AG10803 (cell line): ENCODE data around the gene AQP1.

Source experiments
- DNase-seq: peaks from one replicate; pipeline ENCODE4 v3.0.0; 2010; ENCODE audit warnings: low read depth
- H3K4me3 ChIP-seq: 2 replicates; pipeline ENCODE4 v1.5.1; 2011; ENCODE audit warnings: mild to moderate bottlenecking, low read length, control low read depth
- TF ChIP-seq, protein P1 (sequence below): conservative IDR thresholded peaks from 2 replicates; pipeline ENCODE4 v1.5.1; 2011; ENCODE audit warnings: mild to moderate bottlenecking, low read length, control low read depth, inconsistent platforms

The AQP1 gene

DNA sequence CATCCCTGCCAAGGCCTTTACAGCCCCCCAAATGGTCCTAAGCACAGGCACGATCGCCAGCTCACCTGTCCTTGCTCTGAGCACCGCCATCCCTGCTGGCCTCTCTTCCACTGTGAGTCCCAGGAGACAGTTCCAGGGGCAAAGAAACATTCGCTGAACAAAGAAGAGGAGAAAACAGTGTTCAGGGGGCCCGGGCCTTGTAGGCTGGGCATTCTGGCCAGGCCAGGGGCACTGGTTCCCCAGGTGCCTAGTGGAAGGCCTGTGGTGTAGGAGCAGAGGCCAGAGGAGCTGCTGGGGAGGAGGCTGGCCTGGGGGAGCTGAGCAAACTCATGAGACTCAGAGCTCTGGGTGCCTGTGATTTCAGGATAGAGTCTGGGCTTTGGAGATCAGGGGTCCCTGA, 22.6 kb downstream of the AQP1 start:
- DNase-seq, result no peak
- H3K4me3 ChIP-seq, result no peak overlapping the region
- TF ChIP-seq, protein P1, sequence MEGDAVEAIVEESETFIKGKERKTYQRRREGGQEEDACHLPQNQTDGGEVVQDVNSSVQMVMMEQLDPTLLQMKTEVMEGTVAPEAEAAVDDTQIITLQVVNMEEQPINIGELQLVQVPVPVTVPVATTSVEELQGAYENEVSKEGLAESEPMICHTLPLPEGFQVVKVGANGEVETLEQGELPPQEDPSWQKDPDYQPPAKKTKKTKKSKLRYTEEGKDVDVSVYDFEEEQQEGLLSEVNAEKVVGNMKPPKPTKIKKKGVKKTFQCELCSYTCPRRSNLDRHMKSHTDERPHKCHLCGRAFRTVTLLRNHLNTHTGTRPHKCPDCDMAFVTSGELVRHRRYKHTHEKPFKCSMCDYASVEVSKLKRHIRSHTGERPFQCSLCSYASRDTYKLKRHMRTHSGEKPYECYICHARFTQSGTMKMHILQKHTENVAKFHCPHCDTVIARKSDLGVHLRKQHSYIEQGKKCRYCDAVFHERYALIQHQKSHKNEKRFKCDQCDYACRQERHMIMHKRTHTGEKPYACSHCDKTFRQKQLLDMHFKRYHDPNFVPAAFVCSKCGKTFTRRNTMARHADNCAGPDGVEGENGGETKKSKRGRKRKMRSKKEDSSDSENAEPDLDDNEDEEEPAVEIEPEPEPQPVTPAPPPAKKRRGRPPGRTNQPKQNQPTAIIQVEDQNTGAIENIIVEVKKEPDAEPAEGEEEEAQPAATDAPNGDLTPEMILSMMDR, result no peak

DNA sequence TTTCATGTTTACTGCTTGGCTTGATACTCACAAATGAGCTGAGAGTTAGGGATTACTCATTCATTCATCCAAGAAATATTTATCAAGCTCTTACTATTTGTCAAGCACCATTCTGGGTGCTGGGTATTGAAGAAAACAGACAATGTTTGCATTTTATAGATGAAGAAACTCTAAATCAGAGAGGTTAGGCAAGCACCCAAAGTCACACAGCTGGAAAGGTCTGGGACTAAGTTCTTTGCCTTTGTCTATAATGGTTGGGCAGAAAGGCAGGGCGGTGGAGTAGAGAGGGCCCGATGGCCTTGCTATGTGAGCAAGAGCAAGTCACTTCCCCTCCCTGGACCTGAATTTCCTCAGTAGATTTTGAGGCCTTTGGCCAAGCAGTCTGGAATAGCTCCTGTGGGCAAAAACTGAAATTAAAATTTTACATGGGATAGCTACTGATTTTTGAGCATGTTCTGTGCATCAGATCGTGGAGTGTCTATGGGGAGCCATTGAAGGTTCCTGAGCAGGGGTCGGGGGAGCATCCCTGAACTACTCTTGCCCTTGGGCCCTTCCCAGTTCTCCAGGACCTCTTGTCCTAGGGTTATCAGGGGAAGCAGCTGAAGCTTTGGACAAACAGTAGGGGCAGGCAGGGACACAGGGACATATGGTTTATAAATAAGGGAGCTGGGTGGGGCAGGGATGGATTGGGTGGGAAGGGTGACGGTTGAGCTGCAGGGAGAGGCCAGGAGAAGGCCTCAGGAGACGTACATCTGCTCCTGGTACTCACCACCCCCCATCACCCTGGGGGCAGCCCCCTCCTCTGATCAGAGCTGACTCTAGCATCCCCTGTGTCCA, 23.3 kb downstream of the AQP1 start:
- H3K4me3 ChIP-seq, result no peak overlapping the region

DNA sequence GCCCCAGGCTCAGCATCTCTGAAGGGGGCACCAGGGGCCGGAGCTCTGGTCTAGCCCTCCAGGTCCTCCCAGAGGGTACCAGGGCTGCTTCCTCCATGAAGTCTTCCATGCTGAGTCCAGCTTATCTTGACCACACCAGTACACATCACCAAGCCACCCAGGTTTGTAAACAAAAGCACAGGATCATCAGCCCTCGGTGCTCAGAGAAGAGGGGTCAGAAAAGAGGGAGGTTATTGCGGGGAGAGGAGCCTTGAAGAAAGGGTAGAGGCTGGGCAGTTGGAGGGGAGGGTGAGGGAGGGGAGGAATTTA, 23.9 kb downstream of the AQP1 start:
- TF ChIP-seq, protein P1, result no peak
- no peak overlapping the region for H3K4me3 ChIP-seq
- no peak for DNase-seq

More for the DNA sequence above, 23.3 kb downstream of the AQP1 start:
- no peak for DNase-seq
- TF ChIP-seq, protein P1, result no peak

DNA sequence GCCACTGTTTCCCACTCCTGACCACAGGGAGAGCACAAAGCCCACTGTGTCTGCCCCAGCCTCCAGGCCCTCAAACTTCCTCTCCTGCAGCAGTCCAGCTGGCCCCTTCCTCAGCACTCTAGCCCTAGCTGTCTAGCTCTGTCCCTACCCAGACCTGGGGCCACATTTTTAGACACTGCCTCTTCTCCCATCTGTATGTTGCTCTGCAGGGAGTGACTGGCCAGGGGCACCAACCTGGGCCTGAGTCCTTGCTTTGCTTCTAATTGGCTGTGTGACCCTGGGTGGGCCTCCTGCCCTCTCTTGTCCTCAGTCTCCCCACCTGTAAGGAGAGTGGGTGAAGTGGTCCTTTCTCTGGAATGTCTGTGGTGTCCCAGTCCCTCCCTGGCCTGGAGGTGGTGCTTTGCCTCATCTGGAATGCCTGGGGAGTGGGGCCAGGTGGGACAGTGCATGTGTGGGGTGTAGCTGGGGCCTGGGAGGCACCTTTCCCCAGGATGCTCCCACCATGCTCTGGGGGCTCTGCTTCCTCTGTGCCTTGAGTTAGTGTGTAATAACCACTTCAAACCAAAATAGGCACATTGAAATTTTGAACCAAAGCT, 25.1 kb downstream of the AQP1 start:
- TF ChIP-seq, protein P1, result no peak
- DNase-seq, result no peak
- no peak overlapping the region for H3K4me3 ChIP-seq

DNA sequence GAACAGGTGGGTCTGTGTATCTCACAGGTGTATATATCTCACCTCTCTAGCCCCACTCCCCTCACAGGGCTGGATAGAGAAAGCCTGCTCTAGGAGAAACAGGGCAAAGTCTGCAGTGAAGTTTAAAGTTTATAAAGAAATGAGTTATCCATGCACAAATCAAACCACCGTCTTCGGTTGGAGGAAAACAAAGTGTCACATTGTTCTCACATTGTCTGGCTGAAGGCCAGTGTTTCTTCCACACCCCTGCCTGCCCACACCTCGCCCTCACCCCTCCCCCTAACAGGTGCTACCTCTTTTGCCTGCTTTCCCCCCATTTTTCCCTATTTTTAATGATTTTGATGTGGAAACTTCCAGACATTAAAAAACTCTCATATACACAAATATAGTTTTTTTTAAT, 25.8 kb downstream of the AQP1 start:
- no peak for DNase-seq
- H3K4me3 ChIP-seq, result no peak overlapping the region
- TF ChIP-seq, protein P1, result no peak

DNA sequence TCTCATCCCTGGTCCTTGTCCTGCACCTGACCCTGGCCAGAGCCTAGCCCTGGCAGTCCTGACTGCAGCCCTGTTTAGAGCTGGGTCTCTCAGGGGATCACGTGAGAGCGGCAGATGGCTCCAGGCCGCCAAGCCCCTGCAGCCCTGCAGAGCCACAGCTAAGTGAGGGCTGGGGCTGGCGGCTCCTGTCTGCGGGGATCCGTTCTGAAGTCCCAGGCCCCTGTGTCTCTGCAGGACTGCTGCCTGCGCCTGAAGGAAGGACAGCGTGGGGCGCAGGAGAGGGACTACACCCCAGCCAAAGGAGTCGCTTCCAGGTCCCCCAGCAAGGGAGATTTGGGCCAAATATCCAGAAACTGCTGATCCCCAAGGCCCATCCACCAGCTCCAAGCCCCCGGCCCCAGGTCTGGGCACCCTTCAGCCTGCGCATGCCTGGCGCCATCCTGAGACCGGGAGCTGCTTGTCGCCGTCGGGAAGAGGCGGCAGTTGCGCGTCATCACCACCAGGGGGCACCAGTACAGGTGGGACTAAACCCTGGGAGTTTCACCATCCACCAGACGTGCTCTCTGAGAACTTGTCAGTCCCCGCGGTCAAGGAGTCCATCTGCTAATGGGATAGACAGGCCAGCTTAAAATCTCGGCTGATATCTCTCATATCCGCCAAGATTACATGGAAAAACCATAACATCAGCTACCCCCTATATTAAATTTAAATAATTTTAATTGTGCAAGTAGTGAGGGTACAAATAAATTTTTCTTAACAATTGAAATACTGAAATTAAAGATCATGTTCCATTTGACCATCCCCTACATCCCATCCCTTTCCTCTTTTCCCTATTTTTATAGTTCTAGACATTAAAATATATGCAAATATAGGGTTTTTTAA, 27.0 kb downstream of the AQP1 start:
- DNase-seq, result peak; percentile 59
- TF ChIP-seq, protein P1, result peak; percentile 95
- H3K4me3 ChIP-seq, result no peak overlapping the region
